Osteoblast (primary cell): Measurements from ENCODE around the gene SLA2. TPM values are rescaled to one million over a fixed set of nuclear protein-coding genes. Genes with fewer than 3 reads are reported as not detected.
"Not testable (repeated sequence)": the region's sequence is repeated elsewhere in the genome, so short reads cannot be mapped to it uniquely, and the experiment has no call there.

Experiments used
- DNase-seq: peaks from one replicate; pipeline ENCODE4 v3.0.0; 2011; ENCODE audit warnings: low spot score, mixed read lengths; ENCODE audit not compliant: insufficient read length; ENCODE audit errors: missing footprints
- H2AFZ ChIP-seq: 2 replicates; pipeline ENCODE4 v1.6.0; 2011; ENCODE audit warnings: mild to moderate bottlenecking, low read length
- H3K27ac ChIP-seq: 2 replicates; pipeline ENCODE4 v1.5.1; 2011; ENCODE audit warnings: mild to moderate bottlenecking, low read depth, low read length, moderate library complexity
- H3K27me3 ChIP-seq: 2 replicates; pipeline ENCODE4 v1.6.0; 2012; ENCODE audit warnings: mild to moderate bottlenecking, control low read depth, inconsistent platforms, low read length, moderate library complexity; ENCODE audit not compliant: insufficient read depth
- H3K36me3 ChIP-seq: 2 replicates; pipeline ENCODE4 v1.5.1; 2011; ENCODE audit warnings: mild to moderate bottlenecking, low read length, control low read depth, moderate library complexity; ENCODE audit not compliant: insufficient read depth
- H3K4me1 ChIP-seq: 2 replicates; pipeline ENCODE4 v1.5.1; 2011; ENCODE audit warnings: mild to moderate bottlenecking, low read length, control low read depth, moderate library complexity; ENCODE audit not compliant: insufficient read depth
- H3K4me2 ChIP-seq: 2 replicates; pipeline ENCODE4 v1.6.0; 2011; ENCODE audit warnings: mild to moderate bottlenecking, low read length; ENCODE audit not compliant: insufficient read depth
- H3K4me3 ChIP-seq: fragments of 200-600 bp; sonication (generic); 3 replicates; pipeline ENCODE4 v1.5.1; 2012; ENCODE audit warnings: mild to moderate bottlenecking, low read length, inconsistent platforms; ENCODE audit not compliant: insufficient read depth
- H3K79me2 ChIP-seq: 2 replicates; pipeline ENCODE4 v1.6.0; 2012; ENCODE audit warnings: mild to moderate bottlenecking, low read length, control low read depth, inconsistent platforms; ENCODE audit not compliant: insufficient read depth
- H3K9me3 ChIP-seq: 2 replicates; pipeline ENCODE4 v1.5.1; 2011; ENCODE audit warnings: low read depth, low read length, control low read depth
- H4K20me1 ChIP-seq: 2 replicates; pipeline ENCODE4 v1.6.0; 2012; ENCODE audit warnings: mild to moderate bottlenecking, low read length, control low read depth; ENCODE audit not compliant: insufficient read depth
- CTCF ChIP-seq: IDR thresholded peaks from 2 replicates; pipeline ENCODE4 v1.5.1; 2011; ENCODE audit warnings: mild to moderate bottlenecking, low read depth, low read length, moderate library complexity; ENCODE audit errors: extremely low read depth
- total RNA-seq: library from RNA; depleted of rRNA; stranded (reverse); fragments of >200 nt; gene quantifications from 2 replicates; pipeline ENCODE4 v1.2.3, GENCODE V29; 2012

SLA2 gene
- total RNA-seq, 1 donor = 0.36 TPM

GRCh38 chr20:36677422-36677771, 31.4 kb upstream of the SLA2 start:
- H3K79me2 ChIP-seq = no peaks in the 10 kb centered on the region
- no peaks in the 10 kb centered on the region for H4K20me1 ChIP-seq
- no peak overlapping the region for H3K4me2 ChIP-seq
- DNase-seq = no peak
- H3K27me3 ChIP-seq = no peaks in the 10 kb centered on the region
- H3K4me3 ChIP-seq = no peak overlapping the region
- H3K27ac ChIP-seq = no peak overlapping the region
- no peaks in the 10 kb centered on the region for H3K9me3 ChIP-seq
- no peak for TF ChIP-seq CTCF
- H3K36me3 ChIP-seq = peaks cover 6% of the 10 kb centered on the region
- no peaks in the 10 kb centered on the region for H3K4me1 ChIP-seq
- no peak overlapping the region for H2AFZ ChIP-seq

- Histone ChIP-seq H4K20me1 (no peaks in the 10 kb centered on the region), H3K36me3 (peaks cover 3% of the 10 kb centered on the region), H3K4me1 (no peaks in the 10 kb centered on the region), H3K4me3 (no peak overlapping the region), H3K4me2 (no peak overlapping the region), H3K27me3 (no peaks in the 10 kb centered on the region), H2AFZ (no peak overlapping the region), H3K9me3 (no peaks in the 10 kb centered on the region), H3K79me2 (no peaks in the 10 kb centered on the region), H3K27ac (no peak overlapping the region)
- no peak for TF ChIP-seq CTCF
- DNase-seq = no peak
Observed at GRCh38 chr20:36676701-36677421, 30.9 kb upstream of the SLA2 start.

DNA sequence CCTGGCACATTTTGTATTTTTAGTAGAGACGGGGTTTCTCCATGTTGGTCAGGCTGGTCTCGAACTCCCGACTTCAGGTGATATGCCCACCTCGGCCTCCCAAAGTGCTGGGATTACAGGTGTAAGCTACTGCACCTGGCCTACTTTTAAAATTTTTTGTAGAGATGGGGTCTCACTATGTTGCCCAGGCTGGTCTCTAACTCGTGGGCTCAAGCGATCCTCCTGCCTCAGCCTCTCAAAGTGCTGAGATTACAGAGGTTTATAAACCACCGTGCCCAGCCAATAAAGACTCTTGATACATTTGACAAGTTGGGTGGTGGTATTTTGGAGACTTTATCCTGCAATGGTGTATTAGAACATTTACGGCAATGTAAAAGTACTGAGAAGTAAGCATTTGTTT, 29.5 kb upstream of the SLA2 start:
- H3K27ac ChIP-seq, H3K36me3 ChIP-seq, H3K4me3 ChIP-seq, DNase-seq, H3K4me2 ChIP-seq, H3K9me3 ChIP-seq, H4K20me1 ChIP-seq, H2AFZ ChIP-seq, H3K4me1 ChIP-seq, H3K27me3 ChIP-seq, H3K79me2 ChIP-seq: not testable (repeated sequence)

GRCh38 chr20:36672991-36673390, 27.0 kb upstream of the SLA2 start:
- Histone ChIP-seq H3K4me2 (no peak overlapping the region), H3K79me2 (no peaks in the 10 kb centered on the region), H3K27ac (no peak overlapping the region), H4K20me1 (no peaks in the 10 kb centered on the region), H3K27me3 (no peaks in the 10 kb centered on the region), H3K4me3 (no peak overlapping the region), H3K9me3 (no peaks in the 10 kb centered on the region), H2AFZ (no peak overlapping the region), H3K36me3 (no peaks in the 10 kb centered on the region), H3K4me1 (no peaks in the 10 kb centered on the region)
- TF ChIP-seq CTCF = no peak
- DNase-seq = no peak
